DMS114 treated with DMSO at 0.1 percent for 48 hours (cell line): ENCODE measurements around the gene ACTA2.
A peak's percentile ranks its signal among the peaks of the same experiment; 100 is the strongest.
"Not testable (repeated sequence)": the region's sequence is repeated elsewhere in the genome, so short reads cannot be mapped to it uniquely, and the experiment has no call there.

ENCODE experiments used
- DNase-seq: peaks from one replicate; lab custom pipeline; 2025; ENCODE audit not compliant: unreplicated experiment; lab: John Stamatoyannopoulos, UW

Gene ACTA2

DNA sequence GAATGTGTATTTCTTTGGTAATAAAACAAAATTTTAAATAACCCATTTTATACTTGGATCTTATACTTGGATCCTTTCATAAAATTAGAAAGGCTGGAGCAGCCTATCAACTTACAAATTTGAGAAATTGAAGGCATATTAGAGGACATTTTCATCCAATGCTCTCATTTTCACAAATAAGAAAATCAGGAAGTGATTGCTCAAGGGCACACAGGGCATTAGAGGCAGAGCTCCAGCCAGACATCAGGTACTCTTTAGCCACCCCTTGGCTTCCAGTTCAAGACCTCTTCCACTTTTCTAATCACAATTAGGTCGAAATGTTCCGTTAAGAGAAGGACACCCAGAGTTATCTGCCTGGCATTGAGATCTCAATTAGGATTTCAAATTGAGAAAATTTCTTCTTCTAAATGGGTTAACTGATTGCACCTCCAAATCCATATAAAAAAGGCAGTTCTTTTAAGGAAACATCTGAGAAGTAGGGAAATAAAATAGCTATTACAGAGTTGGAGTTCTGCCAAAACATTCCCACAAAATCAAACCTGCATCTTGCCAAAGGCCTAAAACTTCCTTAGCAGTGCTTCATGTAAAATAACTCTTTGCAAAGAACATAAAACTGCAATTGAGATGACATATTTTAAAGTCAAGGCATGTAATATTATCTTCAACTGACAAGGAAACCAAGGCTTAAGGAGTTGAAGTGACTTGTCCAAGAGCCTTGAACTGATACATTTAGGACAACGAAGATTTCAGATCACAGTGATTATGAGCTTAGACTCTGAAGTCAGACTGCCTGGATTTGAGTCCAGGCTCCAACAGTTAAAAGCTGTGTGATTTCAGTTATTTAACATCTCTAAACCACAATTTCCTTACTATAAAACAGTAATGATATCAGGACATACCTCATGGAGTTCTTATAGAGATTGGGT is 2.4 kb downstream of the ACTA2 start:
- no peak for DNase-seq

DNA sequence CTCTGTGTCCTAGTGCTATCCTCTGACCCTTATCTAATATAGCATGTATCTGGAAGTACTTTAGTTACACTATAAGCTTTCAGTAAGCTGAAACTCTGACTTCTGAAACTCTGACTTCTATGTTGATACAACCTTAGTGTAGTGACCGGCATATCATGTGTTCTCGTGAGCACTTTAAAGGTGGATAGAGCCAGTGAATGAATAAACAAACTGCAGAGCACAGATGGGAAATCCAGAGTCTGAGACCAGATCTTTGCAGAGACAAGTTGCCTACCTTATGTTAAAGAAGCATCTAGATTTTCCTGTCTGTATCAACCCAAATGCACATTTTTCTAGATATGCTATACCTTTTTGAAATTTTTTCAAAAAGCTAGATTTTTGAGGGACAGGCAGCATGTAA is 3.5 kb downstream of the ACTA2 start:
- no peak for DNase-seq

DNA sequence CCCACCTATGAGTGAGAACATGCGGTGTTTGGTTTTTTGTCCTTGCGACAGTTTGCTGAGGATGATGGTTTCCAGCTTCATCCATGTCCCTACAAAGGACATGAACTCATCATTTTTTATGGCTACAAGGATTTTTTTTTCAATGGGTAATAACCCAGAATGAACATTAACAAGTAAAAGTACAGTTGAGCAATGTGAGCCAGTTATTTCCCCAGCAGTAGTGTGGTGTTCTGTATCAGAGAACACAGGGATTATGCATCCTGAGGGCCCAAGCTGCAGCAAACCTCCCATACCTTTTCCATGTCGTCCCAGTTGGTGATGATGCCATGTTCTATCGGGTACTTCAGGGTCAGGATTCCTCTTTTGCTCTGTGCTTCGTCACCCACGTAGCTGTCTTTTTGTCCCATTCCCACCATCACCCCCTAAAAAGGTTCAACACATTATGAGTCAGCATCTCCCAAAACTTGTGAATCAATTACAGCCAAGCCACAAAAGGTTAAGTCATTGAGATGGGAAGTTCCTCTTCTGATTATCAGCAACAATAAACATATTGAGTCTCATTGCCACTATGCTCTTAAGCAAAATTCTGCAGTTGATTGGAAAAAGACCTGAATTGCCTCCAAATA is 5.5 kb downstream of the ACTA2 start:
- no peak for DNase-seq

DNA sequence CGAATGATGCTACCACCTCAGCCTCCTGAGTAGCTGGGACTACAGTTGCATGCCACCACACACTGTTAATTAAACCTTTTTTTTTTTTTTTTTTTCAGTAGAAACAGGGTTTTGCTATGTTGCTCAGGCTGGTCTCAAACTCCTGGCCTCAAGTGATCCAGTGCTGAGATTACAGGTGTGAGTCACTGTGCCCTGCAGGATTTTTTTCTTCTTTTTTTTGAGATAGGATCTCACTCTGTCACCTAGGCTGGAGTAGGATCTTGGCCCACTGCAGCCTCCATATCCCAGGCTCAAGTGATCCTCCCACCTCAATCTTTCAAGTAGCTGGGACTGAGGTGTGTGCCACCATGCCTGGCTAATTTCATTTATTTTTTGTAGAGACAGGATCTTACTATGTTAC is 6.4 kb downstream of the ACTA2 start:
- DNase-seq, result no peak

DNA sequence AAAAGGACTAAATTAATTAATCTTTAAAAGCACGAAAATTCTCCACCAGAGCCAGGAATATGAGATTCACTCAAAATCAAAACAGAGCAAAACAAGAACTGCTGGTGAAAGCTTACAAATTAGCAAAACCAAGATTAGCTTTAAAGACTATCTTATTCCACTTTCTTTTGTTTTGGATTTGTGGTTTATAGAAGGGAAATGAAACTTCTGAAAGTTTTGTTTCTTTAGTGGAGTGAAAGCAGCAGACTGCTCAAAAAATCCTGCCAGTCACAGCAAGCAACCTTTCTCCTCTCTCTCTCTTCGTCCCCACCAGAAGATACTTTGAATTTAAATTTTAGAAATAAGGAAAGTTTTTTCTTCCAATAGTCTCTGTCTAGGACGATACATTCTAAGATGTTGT is 7.8 kb downstream of the ACTA2 start:
- DNase-seq, result no peak

DNA sequence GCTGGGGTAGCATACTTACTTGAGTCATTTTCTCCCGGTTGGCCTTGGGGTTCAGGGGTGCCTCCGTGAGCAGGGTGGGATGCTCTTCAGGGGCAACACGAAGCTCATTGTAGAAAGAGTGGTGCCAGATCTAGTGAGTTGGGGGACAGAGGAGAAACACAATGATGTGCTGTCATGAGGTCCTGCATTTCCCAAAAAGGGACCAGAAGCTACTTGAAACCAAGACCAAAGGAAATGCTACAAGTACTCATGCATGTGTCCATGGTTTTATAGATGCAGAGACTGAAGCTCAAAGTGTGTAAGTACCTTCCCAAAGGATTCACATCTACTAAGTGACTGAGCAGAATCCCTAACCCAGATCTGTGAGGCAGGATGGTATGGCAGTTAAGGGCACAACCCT is 8.8 kb downstream of the ACTA2 start:
- DNase-seq, result no peak

DNA sequence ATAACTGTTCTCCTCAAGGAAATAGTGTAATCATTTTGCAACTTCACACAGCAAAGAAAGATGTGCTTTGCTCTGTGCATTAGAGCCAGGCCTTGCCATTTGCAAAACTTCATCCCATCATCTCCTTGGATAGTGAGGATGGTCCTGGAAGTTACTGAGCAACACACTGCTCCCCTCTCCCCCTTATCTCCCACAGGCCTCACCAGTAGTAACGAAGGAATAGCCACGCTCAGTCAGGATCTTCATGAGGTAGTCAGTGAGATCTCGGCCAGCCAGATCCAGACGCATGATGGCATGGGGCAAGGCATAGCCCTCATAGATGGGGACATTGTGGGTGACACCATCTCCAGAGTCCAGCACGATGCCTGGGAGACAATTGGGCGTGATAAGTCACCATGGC is 11.5 kb downstream of the ACTA2 start:
- DNase-seq, result no peak

DNA sequence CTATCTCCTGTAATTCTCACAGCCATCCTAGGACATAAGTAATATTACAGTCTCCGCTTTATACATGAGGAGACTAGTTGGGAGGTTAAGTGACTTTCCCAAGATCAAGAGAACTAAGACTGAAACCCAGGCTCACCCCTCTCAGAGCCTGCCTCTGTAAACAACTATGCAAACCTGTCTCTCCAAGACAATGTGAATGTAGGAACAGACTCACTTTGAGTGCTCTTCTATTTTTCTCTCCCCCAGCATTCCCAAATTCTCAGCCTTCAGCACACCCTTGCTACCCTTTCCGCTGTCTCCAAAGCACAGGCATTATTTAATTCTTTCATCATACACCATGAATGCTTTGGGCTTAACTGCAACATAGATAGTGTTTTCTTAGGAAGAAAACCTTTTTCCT is 13.6 kb downstream of the ACTA2 start:
- DNase-seq, result no peak

DNA sequence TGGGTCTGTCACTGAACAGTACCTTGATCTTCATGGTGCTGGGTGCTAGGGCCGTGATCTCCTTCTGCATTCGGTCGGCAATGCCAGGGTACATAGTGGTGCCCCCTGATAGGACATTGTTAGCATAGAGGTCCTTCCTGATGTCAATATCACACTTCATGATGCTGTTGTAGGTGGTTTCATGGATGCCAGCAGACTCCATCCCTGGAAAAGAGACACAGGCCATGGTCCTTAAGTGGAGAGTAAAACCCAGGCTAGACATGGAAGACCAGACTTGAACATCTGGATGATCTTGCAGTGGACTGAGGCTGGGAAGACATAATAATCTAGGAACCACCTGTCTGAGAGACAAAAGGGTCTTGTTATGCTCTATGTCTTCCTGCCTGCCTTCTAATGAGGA is 14.5 kb downstream of the ACTA2 start:
- no peak for DNase-seq

DNA sequence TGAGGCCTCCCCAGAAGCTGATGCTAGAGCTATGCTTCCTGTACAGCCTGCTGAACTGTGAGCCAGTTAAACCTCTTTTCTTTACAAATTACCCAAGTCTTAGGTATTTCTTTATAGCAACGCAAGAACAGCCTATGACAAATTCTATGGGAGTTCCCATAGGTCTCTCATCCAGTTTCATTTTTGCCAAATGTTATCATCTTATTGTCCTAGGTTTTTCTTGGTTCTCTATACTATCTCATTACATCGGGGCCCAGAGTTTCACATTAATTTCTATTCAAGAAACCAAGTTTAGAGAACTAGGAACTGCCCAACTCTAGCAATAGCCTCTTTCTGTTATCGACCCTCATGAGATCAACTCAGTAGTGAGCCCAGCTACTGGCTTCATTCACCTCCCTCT is 15.9 kb downstream of the ACTA2 start:
- DNase-seq, result no peak

DNA sequence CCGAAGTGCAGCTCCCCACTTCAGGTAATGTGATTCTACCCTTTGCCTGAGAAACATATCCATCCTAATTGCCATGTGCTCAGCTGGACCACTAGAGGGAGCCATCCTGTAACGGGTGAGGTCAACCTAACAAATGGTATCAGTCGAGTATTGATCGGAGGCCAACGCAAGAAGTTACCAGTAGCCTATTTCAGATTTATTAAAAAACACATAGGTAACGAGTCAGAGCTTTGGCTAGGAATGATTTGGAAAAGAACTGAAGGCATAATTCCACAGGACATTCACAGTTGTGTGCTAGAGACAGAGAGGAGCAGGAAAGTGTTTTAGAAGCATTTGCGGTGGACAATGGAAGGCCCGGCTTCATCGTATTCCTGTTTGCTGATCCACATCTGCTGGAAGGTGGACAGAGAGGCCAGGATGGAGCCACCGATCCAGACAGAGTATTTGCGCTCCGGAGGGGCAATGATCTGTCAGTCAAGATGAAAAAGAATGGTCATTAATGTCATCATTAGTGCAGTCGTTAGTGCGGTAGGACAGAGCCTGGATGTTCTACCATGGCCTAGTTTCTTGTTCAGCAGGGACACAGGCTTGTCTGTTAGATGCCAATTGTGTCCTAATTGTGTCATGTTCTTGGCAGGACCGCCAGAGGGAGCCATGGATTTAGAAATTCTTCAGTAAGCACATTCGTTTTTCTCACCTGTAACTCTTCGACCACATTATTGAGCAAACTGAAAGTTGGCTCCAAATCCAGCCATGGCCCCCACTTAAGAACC is 17.5 kb downstream of the ACTA2 start:
- peak; percentile 70 for DNase-seq

DNA sequence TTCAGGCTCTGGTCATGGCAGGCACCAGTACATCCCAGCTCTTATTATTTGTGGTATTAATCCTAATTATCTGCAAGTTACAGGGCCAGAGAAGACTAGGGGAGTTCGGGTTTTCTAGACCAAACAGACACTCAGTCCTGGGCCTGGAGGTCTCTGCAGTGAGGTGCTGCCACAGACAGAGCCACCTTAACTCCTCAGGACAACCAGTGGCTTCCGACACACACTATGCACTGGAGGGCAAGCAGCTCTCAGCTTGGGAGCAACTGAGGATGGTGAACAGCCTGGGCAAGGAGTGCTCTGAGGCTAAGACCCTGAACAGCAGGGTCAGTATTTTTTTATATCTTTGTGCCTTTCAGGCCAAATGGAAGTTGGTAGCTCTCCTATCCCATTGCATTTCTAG is 19.0 kb downstream of the ACTA2 start:
- no peak for DNase-seq

DNA sequence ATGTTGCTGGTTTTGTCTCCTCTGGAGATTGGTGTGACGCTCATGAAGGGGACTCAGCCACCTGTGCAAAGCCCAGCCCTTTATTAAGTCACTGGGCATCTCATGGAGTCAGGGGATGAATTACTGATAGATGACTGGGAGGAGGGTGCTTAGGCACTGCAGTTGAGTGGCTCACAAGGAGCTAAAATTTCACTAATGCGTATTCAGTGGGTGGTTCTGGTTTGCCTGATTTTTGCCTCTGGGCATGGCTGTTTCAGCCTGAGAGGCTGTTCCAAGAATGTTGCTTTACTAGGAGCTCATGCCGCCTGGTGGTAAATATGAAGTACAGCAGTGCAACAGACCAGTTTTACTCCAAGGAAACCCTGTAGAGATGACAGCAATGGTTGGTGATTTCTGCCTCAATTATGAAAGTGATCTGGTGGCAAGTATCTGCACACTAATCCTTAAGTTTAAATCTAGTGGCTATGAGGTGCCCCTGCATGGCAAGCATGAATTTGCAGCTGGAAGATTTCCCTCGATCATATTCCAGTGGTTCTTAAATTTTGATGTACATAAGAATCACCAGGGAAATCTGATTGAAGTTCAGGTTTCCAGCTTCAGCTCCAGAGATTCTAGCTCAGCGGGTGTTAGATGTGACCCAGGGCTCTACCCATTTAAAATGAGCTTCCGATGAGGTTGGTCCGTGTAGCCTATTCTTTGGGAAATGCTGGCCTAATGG is 19.9 kb downstream of the ACTA2 start:
- DNase-seq, result peak; percentile 79

DNA sequence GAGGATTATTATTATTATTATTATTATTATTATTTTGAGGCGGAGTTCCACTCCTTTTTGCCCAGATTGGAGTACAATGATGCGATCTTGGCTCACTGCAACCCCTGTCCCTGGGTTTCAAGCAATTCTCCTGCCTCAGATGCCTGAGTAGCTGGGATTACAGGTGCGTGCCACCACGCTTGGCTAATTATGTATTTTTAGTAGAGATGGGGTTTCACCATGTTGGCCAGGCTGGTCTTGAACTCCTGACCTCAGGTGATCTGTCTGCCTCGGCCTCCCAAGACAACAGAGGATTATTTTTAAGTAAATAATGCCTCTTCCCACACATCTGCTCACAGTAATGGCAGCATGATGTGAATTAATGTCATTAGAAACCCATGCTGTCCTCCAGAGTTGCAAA is 20.5 kb downstream of the ACTA2 start:
- not testable (repeated sequence) for DNase-seq

DNA sequence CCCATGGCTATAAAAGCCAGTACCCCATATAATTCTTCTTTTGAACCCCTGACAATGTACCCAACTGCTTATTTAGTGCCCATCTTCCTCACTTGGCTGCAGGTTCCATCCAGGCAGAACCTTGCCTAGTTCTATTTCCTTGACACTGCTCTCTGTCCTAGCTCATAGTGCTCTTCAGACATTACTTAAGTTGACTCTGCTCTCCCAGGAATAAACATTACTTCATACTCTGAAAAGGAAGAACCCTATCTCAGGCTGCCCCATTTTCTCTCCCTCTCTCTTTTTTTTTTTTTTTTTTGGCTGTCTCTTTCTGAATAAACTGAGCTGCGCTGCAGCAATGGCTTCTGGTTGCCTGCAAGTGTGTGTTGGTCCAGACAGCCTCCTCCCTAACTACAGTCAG is 21.0 kb downstream of the ACTA2 start:
- DNase-seq, result no peak

DNA sequence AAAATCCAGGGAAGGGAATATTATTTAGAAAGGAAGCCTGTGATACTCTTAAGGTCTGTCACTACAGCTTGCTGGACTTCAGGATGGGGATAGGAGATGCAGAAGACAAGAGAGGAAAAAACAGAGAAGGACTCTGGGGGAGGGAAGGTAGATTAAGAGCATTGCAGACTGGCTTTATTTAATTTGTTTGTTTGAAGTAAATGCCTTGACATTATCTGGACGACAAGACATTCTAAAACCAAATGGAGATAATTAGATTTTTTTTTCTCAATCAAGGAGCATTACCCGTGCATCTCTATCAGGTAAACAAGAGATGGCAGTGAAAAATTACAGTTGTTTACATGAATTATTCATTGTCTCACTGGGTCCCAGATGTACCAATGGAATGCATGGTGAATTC is 24.3 kb downstream of the ACTA2 start:
- DNase-seq, result no peak

DNA sequence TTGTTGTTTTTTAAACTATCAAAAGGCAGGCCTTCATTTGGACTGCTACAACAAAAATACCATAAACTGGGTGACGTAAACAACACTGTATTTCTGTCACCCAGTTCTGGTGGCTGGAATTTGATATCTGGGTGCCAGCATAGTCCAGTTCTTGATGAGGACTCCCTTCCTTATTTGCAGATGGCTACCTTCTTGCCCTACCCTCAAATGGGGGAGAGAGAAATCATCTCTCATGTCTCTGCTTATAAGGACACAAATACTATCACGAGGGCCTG is 25.2 kb downstream of the ACTA2 start:
- no peak for DNase-seq

DNA sequence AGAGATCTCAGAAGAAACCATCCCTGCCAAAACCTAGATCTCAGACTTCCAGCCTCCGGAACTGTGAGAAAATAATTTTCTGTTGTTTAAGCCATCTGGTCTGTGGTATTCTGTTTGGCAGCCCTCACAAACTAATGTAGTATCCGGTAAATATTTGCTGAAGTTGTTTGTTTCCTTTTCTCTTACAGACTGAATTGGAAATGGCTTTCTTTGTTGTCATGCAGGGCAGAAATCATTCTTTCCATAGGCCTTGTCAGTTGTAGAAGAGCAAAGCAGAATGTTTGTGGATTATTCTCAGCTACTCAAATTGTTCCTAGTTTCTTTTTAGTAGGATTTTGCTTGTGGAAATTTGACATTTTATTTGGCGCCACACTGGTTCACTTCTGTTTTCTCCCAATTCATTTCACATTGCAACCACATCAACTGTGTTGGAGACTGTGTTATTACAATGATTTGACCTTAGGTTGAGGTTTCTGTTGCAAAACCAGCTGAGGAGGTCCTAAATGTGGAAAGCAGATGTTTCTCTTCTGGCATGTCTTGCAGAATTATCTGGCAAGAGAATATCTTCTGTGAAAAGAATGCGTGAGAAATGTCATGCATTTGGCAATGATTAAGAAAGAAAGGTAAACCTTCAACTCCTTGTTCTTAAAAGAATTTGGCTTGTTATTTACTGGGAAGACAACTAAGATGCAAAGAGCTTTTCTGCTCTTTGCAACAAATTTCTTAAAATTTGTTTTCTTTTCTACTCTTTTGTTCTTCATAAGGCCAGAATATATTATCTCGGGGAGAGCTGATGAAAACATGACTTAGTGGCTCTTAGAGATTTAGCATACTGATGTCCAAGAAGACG is 25.8 kb downstream of the ACTA2 start:
- DNase-seq, result no peak

DNA sequence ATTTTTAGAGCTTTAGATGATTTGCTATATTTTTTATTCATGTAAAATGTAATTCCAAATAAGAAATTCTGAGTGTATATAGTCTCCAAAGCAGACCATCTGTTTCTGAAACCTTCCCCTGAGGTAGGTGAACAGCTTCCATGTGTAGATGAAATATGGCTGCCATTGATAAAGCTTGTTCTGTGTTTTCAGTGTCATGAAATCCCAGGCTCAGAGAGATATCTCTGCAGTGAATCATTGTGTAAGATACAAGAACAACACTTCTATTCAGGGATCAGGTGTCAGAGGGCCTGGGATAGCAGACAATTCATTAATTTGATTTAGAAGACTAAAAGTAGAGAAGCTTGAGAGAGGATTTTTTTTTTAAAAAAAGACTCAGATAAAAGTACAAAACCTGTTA is 29.1 kb downstream of the ACTA2 start:
- no peak for DNase-seq

DNA sequence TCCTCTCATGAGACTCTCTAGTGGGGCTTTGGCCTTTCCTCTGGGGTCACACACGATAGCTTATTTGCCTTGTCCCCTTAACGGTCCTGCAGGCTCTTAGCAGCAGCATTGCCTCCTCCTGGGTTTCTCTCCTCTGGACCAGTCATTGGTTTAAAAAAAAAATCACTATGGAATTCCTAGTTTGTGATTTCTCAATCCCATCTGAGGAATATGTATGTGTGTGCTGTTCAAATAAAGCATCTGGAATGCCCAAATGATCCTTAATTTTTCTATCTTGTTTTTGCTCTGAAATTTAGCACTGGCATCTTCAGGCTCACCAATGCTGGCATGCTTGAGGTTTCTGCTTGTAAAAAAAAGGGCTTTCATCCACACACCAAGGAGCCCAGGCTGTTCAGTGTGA is 30.5 kb downstream of the ACTA2 start:
- no peak for DNase-seq
